A549 (cell line): ENCODE results near the gene SKI.

Experiments used
- EP300 ChIP-seq, 2 experiments: fragments of >200 bp; sonication (Bioruptor Twin); formaldehyde crosslinking; IDR thresholded peaks; 2 replicates in 1 of 2; 3 replicates in 1 of 2; pipeline ENCODE4 v1.6.1; 2016 to 2017
- HDAC2 ChIP-seq: fragments of 200-600 bp; sonication (generic); IDR thresholded peaks from 2 replicates; pipeline ENCODE4 v1.6.1; 2016
- HOXA7 ChIP-seq: fragments of 250-450 bp; sonication (Bioruptor Pico); IDR thresholded peaks from 2 replicates; pipeline ENCODE4 v1.5.0; 2020; ENCODE audit warnings: mild to moderate bottlenecking, moderate library complexity

DNA sequence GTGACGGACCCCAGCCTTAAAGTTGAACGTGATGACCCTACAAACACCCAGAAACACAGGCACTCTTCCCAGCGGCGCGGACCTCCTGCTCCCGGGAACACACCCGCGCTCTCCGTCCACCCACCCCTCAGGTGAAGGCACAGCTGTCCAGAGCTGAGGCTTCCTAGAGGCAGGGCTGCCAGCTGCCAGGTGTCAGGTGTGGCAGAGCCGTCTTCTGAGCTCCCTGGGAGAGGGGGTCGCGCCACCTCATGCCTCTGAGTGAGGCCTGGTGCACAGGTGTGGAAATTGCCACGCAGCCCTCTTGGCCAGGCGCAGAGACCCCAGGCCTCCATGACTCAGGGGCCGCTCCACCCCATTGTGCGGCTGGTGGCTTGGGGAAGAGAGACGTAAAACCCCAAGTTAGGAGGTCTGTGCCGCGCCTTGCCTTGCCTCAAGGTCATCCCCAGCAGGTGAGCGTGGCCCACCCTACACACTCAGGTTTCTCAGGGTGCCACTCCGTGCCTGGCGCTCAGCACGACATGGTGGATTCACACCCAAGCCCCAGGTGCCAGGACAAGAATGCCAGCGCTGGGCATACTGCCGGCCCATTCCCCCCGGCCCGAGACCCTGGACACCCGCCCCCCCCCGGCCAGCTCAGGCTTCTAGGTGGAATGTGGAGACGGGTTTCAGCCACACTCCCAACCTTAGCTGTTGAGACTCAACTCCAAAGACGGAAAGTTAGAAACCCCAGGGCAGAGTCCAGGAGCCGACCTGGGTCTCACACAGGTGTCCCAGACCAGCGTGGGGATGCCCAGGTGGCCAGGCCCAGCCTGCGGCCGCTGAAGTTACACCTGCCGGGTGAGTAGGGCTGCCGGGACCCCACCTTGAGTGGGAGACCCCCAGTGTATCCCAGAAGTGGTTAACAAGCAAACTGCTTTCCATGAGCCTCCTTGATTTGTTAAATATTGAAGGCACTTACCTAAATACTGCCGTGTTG, 42.0 kb upstream of the SKI start:
- TF ChIP-seq EP300 (IDR thresholded peaks at IDR 0.05) (no peak), HOXA7 (CRISPR knock-in tag) (no peak), HDAC2 (no peak)
